ENCODE results near the gene SMTNL2. TPM values are rescaled to one million over a fixed set of nuclear protein-coding genes. Genes with fewer than 3 reads are reported as not detected.

Gene SMTNL2
- total RNA-seq, 4 donors from 2014 or later, result 0.25 to 3.0 (median 1.0) TPM; not detected in 1

DNA sequence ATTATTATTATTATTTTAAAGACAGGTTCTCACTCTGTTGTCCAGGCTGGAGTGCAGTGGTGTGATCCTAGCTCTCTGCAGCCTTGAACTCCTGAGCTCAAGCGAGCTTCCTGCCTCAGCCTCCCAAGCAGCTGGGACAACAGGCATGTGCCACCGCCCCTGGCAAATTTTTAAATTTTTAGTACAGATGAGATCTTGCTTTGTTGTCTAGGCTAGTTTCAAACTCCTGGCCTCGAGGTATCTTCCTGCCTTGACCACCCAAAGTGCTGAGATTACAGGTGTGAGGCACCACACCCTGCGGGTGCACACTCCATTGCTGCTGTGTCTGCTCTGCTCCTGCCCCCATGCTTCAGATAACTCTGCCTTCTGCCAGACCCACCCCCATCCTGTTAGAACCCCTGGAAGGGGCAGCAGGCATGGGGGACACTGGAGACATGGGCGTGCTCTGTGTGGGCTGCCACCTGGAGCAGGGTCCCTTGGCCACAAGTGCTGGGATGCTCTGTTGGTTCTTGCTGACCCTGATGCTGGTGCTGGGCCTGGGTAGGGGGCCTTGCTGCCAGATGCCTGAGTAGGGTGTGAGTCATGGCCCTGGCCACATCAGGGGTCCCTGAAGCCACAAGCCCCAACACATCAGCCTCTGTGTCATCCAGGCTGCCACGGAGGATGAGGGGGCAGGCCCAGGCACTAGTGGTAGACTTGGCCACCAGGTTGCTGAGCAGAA, 26.5 kb upstream of the SMTNL2 start:
- DNase-seq (ENCODE audit: low spot score in 2 of 2), result no peak
- 76 to 81% methylated on average over 6 of the region's 6 CpGs for WGBS, 2 donors
- no peak for TF ChIP-seq POLR2A (IDR thresholded peaks at IDR 0.05)
- TF ChIP-seq, protein P1, sequence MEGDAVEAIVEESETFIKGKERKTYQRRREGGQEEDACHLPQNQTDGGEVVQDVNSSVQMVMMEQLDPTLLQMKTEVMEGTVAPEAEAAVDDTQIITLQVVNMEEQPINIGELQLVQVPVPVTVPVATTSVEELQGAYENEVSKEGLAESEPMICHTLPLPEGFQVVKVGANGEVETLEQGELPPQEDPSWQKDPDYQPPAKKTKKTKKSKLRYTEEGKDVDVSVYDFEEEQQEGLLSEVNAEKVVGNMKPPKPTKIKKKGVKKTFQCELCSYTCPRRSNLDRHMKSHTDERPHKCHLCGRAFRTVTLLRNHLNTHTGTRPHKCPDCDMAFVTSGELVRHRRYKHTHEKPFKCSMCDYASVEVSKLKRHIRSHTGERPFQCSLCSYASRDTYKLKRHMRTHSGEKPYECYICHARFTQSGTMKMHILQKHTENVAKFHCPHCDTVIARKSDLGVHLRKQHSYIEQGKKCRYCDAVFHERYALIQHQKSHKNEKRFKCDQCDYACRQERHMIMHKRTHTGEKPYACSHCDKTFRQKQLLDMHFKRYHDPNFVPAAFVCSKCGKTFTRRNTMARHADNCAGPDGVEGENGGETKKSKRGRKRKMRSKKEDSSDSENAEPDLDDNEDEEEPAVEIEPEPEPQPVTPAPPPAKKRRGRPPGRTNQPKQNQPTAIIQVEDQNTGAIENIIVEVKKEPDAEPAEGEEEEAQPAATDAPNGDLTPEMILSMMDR (IDR thresholded peaks at IDR 0.05), result no peak
- intact Hi-C loops (cut with DNase I; ENCODE audit: low total_unique reads), result no loop called here
- H3K4me3 ChIP-seq (ENCODE audit: low read depth, poor library complexity, severe bottlenecking), result no peak overlapping the region

DNA sequence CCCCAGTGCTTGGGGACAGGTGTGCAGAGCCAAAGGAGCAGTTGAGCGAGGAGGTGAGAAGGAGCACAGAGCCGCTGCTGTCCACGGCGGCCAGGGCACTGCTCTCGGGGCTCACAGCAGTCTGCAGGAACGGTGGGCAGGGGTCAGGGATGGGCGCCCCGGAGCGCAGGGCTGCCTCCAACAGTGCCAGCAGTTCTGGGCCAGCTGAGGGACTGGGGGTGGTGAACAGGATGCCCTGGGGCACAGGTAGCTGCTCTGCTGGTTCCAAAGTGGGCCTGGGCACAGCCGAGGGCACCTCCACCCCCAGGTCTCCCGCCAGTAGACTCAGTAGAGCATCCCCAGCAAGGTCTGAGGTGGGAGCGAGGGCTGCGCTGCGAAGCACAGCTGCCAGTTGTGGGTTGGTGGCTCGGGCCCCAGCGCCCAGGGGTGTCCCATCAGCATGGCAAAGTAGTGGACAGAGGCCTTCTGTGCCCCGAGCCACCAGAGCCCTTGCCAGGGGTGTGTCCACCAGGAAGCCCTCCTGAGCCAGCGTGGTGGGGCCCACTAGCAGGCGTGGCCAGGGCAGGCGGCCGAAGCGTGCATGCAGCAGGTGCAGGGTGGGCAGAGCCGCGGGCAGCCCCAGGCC, 25.9 kb upstream of the SMTNL2 start:
- TF ChIP-seq POLR2A (IDR thresholded peaks at IDR 0.05), result no peak
- TF ChIP-seq, protein P1 (IDR thresholded peaks at IDR 0.05), result no peak
- intact Hi-C loops (cut with DNase I; ENCODE audit: low total_unique reads), result no loop called here

DNA sequence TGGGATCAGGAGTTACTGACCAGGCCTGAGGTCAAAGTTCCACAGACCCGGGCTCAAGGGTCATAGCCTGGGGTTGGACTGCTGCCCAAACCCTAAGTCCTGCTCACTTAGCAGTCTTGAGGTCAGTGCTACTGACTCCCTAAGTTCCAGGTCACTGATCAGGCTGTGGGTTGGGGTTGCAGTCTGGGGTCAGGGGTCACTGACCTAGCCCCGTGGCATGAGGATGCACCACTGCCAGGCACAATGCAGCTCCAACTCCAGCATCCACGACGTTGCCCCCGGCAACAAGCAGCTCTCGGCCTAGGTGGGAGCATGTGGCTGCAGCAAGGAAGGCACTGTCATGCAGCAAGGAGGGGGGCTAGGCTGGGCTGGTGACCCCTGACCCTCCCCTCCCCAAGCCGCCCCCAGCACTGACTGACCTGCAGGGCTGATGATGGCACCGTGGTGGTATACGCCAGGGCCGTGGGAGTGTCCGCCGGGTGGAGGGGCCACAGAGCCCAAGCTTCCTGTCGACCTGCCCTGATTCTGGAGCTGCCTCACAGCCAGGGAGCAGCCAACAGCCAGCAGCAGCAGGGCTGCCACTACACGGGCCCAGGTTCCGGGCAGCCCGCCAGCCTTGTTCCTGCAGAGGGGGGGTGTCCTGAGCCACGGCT, 25.1 kb upstream of the SMTNL2 start:
- no peak for DNase-seq (ENCODE audit: low spot score in 2 of 2)

More for the DNA sequence above, 25.9 kb upstream of the SMTNL2 start:
- WGBS, 2 donors, result 86 to 89% methylated on average over 13 to 21 of the region's 24 CpGs
- H3K4me3 ChIP-seq (ENCODE audit: low read depth, poor library complexity, severe bottlenecking), result no peak overlapping the region
- no peak for DNase-seq (ENCODE audit: low spot score in 2 of 2)

DNA sequence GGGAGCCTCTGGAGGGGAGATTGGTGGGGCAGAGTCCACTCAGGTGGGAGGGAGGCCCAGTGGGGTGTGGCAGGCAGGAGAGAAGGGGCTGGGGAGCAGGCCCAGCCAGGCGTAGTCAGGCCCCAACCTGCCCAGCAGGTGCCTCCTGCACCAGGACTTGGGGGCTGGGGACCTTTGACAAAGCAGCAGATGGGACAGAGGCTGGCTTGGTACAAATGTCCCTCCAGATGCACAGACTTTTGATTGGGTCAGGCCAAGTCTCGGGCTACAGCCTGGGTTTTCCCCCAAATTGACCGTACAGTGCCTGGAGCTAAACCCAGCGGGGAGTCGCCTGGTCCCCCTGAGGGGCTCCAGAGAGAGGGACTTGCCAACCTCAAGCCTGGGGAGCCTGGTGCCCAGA, 24.4 kb upstream of the SMTNL2 start:
- H3K4me3 ChIP-seq (ENCODE audit: low read depth, poor library complexity, severe bottlenecking), result no peak overlapping the region
- no peak for DNase-seq (ENCODE audit: low spot score in 2 of 2)
- intact Hi-C loops (cut with DNase I; ENCODE audit: low total_unique reads), result no loop called here
- TF ChIP-seq, protein P1 (IDR thresholded peaks at IDR 0.05), result no peak
- TF ChIP-seq POLR2A (IDR thresholded peaks at IDR 0.05), result no peak
- WGBS, 2 donors, result 54 to 78% methylated on average over 5 of the region's 5 CpGs

More for the DNA sequence above, 25.1 kb upstream of the SMTNL2 start:
- H3K4me3 ChIP-seq (ENCODE audit: low read depth, poor library complexity, severe bottlenecking), result no peak overlapping the region
- TF ChIP-seq, protein P1 (IDR thresholded peaks at IDR 0.05), result no peak
- no peak for TF ChIP-seq POLR2A (IDR thresholded peaks at IDR 0.05)
- intact Hi-C loops (cut with DNase I; ENCODE audit: low total_unique reads), result no loop called here
- 0 to 51% methylated on average over 1 to 15 of the region's 17 CpGs for WGBS, 2 donors

DNA sequence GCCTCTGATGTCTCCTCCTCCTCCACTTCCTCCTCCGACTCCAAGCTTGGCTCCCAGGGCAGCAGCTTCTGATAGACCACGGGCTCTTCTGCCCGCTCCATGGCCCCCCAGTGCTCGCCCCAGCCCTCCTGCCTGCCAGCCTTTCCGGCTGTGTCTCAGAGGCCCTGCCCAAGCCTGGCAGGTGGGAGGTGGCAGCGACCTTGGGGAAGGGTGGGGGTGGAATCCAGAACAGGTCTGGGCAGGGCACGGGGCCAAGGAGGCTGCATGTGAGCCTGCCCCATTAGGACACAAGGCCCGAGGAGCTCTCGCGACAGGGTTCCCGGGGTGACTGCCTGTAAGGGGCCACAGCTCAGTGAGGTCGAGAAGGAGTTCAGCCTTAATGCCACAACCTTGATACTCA, 23.9 kb upstream of the SMTNL2 start, which contains the start of gene GGT6:
TSS of gene GGT6 (minus strand) at position 157 of the 400 bp plus-strand sequence. CDS start at position 101, 56 bp downstream.
- DNase-seq (ENCODE audit: low spot score in 2 of 2), result no peak
- intact Hi-C loops (cut with DNase I; ENCODE audit: low total_unique reads), result no loop called here
- no peak within 1 kb of the TSS for H3K4me3 ChIP-seq (ENCODE audit: low read depth, poor library complexity, severe bottlenecking)
- TF ChIP-seq POLR2A (IDR thresholded peaks at IDR 0.05), result no peak
- WGBS, 2 donors, result 57 to 62% methylated on average over 12 of the region's 12 CpGs

DNA sequence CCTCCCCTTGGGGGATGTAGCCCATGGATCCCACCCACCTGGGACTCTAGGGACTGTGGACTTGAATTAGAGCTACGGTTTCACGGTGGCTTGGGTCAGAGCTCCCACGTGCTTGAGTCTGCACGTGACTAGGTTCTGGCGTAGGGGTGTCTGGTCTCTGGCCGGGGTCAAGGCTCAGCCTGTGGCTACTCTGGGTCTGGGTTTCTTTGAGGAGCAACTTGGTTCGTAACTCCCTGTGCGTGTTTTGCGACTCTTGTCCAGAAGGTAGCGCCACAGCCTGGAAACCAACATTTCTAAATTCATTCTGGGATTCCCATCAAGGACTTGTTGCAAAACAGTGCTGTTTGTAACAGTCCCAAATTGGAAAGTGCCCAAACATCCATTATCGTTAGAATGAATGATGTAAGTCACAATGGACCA, 23.5 kb upstream of the SMTNL2 start:
- no peak overlapping the region for H3K4me3 ChIP-seq (ENCODE audit: low read depth, poor library complexity, severe bottlenecking)
- DNase-seq (ENCODE audit: low spot score in 2 of 2), result no peak
- TF ChIP-seq POLR2A (IDR thresholded peaks at IDR 0.05), result no peak
- 62 to 65% methylated on average over 11 of the region's 11 CpGs for WGBS, 2 donors
- intact Hi-C loops (cut with DNase I; ENCODE audit: low total_unique reads), result no loop called here
